ENCODE results near the gene SERPINA9.
A peak's percentile ranks its signal among the peaks of the same experiment; 100 is the strongest.
"Not testable (repeated sequence)": the region's sequence is repeated elsewhere in the genome, so short reads cannot be mapped to it uniquely, and the experiment has no call there.

The SERPINA9 gene

DNA sequence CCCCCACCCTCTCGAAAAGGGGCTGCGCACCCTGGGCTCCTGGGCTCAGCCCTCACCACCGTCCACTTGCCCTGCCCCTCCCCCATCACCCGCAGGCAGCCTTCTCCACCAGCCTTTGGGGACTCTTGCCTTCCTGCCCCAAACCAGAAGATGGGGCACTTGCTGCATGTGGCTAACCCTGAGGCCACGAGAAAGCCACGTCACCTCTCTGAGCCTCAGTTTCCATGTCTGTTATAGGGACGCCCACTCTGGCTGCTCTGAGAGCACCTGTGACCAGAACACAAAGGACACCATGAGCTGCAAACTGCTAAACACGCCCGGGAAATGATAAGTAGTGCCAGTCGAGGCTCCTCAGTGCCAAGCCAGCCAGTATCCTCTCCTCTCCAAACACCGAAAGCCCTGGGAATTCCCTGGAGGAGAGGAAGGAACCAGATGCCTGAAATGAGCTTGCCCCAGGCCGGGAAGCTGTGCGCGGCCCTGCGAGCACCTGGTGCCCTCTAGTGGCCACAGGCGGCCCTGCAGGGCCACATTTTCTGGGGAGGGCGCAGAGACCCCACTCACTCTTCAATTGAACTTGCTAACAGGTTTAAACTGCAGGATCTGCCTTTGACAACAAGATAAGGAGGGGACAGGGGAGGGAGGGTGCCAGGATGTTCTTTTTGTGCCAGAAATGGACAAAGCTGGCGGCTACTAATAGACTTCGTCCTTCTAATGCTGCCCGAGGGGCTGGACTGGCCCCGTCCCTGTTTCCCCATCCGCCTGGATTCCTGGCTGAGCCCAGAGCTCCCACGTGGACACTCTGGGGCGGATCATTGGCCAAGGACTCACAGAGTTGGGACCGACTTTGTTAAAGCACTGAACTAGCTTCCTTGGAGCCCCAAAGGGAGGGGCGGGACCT is 10.2 kb upstream of the SERPINA9 start:
- peak; percentile 85 for DNase-seq

DNA sequence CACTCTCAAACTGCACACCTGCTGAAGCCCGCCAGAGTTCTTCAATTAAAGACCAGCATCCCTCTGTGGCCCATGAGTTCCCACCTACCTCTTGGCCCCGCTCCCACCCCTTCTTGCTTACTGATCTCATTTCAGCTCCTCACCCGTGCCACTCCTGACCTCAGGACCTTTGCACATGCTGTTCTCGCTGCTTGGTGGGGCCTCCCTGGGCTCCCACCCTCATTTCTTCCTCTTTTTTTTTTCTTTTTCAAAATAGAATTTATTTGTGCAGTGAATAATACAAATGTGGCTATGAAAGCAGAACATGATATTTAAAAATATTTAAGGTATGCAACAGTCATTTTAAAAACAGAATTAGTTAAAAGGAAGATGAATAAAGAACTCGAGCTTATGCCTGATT is 8.5 kb upstream of the SERPINA9 start:
- no peak for DNase-seq

DNA sequence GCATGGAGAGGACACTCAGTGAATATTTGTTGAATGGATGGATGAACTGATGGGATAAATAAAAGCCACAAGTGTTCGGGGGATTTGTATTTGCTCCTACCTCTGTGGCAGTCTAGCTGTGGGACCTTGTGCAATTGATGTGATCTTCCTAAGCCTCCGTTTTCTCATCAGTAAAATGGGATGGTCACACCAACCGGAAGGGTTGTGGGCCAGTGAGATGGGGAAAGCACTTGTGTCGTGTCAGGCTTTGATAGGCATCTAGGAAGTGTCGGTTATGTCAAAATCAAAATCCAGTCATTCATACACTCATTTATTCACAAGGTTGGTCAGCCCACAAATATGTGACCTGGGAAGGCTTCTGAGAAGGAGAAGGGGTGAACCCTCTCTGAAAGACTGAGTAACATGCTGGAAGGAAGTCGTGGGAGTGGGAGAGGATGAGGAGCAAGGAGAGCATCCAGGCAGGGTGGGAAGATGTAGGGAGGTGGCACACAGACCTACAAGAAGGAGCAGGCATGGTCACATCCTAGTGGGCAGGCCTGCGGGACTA is 7.8 kb upstream of the SERPINA9 start:
- no peak for DNase-seq

DNA sequence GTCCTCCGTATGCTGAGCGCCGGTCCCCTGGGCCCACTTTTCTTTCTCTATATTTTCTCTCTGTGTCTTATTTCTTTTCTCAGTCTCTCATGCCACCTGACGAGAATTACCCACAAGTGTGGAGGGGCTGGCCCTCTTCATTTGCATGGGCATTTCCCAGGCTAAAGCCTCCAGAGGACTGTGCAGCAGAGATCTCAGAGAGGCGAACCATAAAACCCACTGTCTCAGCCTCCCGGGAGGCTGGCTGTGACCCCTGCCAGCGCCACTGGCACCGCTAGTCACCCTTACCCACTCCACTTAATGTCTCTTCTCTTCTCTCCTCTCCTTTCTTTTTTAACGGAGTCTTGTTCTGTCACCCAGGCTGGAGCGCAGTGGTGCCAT is 7.1 kb upstream of the SERPINA9 start:
- DNase-seq = no peak

DNA sequence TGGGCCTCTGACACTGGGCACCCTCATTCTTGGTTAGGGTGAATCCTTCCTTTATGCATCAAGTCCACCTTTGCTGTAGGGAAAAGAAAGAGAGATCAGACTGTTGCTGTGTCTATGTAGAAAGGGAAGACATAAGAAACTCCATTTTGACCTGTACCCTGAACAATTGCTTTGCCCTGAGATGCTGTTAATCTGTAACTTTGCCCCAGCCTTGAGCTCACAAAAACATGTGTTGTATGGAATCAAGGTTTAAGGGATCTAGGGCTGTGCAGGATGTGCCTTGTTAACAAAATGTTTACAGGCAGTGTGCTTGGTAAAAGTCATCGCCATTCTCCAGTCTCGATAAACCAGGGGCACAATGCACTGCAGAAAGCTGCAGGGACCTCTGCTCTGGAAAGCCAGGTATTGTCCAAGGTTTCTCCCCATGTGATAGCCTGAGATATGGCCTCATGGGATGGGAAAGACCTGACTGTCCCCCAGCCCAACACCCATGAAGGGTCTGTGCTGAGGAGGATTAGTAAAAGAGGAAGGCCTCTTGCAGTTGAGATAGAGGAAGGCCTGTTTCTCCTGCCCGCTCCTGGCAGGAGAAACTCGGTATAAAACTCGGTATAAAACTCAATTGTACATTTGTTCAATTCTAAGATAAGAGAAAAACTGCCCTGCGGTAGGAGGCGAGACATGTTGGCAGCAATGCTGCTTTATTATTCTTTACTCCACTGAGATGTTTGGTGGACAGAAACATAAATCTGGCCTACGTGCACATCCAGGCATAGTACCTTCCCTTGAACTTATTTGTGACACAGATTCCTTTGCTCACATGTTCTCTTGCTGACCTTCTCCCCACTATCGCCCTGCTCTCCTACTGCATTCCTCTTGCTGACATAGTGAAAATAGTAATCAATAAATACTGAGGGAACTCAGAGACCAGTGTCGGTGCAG is 6.4 kb upstream of the SERPINA9 start:
- DNase-seq = not testable (repeated sequence)

DNA sequence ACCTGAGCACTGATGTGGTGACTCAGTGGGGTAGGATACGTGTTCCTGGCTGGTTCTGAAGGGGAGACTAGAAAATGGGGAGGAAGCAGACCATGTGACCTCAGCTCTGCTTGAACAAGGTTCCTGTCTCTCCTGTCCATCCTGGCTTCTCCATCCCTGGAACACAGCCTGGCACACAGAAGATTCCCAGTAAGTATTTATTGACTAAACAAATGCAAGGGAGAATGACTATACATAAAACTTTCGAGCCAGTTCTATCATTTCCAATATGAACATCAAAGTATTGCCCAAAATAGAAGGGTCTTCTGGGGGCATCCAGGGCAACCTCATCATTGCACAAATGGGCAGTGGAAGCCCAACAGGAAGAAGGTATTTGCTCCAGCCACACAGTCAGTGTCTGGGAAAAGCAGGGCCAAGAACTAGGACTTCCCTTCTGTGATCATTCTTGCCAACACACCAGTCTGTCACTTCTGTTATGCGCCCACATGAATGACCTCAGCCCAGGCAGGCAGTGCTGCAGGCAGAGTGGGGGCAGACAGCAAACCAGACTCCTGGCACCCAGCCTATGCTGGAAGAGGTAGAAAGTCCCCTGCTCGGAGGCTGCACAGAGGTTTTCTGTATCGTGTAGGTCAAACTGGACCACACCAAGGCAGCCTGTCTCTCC is 5.6 kb upstream of the SERPINA9 start:
- no peak for DNase-seq

DNA sequence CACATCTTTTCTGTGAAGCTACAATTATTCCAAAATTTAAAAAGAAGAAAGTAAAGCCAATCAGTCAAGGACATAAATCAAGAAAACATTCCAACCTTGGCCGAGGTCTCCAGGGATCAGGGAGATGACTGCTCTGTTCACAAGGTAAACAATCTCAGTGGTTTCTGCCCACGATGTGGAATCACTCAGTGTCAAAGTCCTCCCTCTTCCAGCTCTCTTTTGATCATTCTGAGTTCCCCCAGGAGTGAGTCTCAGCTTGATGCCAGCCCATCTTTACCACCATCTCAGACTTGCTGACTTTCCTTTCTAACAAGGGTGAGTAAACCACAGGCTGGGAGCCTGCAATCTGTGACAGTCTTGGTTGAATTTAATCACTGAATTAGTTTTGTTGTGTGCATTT is 4.8 kb upstream of the SERPINA9 start:
- no peak for DNase-seq

DNA sequence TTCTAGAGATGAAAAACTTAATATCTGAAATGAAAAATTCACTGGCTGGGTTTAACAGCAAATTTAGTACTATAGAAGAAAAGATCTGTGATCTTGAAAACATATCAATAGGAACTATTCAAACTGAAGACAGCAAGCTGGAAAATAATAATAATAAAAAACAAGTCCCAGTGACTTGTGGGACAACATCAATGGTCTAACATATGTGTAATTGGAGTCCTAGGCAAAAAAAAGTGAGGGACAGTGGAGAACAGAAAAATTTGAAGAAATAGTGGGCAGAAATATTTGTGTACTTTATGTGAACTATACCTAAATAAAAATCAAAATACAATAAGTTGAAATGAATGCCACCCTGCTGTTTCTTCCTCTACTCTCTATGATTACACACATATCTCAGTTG is 2.4 kb upstream of the SERPINA9 start:
- no peak for DNase-seq

DNA sequence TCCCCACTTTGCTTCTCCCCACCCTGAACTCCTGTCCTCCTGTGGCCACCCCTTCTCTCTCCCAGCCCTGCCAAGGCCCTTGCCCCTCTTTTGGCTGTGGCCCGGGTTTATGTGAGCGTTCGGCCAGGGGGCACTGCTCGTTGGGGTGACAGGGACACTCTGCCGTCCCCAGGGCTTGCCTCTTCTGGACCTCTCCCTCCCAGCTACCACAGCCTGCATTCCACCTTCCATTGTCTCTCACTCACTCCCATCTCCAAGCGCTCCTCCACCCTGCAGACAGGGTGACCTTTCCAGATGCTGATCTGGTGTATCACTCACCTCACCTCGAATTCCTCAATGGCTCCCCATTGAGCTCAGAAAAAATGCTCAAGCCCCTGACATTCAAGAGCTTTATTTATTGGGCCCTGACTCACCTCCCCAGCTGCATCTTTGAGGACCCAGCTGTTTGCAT is 1.4 kb downstream of the SERPINA9 start:
- peak; percentile 8 for DNase-seq

DNA sequence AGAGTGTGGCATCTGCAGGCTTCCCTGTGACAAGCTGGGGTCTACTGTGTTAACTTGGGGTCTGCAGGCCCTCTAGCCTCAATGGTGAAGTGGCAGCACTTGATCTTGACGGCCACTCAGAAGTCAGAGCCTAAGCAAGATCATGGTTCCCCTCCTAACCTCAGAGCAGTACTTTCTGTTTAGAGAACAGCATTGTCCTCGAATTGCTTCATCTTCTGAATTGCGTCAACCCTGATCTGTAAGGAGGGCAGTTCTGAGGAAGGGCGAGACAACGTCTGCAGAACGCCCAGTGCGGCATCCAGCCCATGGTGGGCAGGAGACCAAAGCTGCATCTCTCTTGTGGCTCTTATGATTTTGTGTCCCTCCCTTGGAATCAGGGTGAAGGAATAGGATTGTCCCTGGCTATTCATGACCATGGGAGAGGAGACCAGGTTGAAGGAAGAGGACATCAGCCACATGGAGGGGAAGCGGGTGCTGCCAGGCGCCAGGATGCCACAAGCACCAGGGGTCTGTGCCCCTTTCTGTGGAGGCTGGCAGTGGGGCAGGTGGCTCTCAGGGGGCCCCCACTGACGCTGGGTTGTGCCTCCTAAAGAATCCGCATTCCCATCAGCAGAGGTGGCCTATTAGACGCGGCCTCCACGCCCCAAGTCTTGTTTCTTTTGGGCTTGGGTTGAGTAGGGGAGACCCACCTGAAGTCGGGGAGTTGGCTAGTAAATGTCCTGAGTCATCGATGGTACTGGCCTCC is 2.2 kb downstream of the SERPINA9 start:
- peak; percentile 28 for DNase-seq

DNA sequence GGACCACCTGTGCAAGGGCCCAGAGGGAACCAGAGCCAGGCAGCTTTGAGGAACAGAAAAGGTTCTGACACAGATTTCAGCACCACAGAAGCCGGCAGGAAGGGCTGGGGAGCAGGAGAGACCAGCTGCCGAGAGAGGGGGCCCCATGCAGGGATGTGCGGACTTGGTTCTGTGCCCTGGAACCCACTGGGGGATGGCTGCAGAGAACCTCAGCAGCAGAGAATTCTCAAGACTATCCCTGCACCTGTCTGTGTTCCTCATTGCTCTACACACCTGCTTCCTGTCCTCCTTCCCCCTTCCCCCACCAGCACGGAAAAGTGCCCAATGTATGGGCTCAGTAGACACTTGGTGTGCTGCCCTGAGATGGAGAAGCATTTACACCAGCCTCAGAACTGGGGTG is 3.2 kb downstream of the SERPINA9 start:
- DNase-seq = peak; percentile 12

DNA sequence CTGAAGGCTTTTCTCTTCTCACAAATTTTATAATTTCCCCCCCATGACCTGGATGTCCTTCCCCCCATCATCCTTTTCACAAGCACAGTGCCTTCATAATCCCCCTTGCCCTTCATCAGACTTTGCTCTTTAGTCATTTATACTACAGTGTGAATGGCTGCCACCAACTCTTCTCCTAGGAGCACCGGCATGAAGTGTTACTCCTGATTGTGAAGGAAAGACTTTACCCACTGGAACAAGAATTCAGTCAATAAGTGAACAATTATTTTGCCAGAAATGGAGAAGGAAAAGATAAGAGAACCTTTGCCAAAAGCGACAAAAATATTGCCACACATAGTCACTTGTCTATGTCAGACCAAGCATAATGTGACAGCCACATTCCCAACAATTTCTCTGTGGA is 5.0 kb downstream of the SERPINA9 start:
- DNase-seq = no peak

DNA sequence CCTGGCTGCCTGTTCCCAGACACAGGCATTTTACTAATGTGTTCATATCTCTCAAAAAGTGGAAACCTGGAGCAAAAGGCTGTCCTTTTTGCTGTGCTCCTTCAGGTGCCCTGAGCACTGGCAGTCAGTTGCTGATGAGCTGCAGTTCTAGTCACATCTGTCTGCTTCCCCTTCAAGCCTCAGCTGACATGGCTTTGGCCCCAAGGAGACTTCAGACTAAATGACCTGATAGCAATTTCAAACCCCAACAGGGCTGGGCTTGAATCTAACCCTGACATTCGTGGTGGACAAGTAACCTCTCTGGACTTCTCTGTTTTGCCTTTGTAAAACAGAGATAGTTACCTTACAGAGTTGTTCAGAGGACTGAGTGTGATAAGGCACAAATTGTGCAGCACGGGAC is 5.7 kb downstream of the SERPINA9 start:
- DNase-seq = peak; percentile 10

DNA sequence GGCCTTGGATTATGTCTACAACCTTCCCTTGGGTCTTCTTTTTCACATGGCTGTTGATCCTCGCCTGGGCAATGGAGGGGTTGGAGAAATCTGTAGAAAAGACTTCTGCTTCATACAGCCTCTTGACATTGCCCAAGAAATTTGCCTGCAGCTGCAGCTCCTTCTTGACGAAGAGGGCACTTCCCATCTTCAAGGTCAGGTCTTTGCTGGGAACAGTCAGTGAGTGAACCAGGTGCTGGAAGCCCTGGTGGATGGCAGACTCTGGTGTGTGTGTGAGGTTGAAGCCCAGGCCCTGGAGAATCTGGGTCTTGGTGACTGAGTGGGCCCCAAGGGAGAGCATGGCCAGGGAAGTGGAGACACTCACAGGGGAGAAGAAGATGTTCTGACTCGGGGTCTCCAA is 6.7 kb downstream of the SERPINA9 start:
- peak; percentile 12 for DNase-seq

DNA sequence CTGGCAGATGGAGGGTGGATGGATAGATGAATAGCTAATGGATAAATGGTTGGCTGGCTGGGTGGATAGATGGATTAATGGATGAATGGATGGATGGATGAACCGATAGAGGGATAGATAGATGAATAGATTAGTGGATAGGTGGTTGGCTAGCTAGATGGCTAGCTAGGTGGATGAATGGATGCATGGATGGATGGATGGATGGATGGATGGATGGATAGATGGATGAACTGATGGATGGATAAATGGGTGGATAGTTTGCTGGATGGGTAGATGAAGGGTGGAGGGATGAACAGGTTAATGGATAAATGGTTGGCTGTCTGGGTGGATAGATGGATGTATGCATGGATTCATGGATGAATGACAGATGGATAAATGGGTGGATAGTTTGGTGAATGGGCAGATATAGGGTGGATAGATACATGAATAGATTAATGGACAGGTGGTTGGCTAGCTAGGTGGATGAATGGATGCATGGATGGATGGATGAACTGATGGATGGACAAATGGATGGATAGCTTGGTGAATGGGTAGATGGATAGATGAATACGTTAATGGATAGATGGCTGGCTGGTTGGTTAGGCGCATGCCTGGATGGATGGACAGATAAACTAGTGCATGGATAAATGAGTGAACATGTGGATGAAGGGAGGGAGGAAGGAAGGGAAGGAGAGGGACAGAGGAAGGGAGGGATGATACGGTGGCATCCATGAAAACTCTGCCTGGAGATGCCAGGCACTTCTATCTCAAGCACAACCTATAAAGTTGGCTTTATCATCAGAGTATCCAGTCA is 8.1 kb downstream of the SERPINA9 start:
- peak; percentile 1 for DNase-seq

DNA sequence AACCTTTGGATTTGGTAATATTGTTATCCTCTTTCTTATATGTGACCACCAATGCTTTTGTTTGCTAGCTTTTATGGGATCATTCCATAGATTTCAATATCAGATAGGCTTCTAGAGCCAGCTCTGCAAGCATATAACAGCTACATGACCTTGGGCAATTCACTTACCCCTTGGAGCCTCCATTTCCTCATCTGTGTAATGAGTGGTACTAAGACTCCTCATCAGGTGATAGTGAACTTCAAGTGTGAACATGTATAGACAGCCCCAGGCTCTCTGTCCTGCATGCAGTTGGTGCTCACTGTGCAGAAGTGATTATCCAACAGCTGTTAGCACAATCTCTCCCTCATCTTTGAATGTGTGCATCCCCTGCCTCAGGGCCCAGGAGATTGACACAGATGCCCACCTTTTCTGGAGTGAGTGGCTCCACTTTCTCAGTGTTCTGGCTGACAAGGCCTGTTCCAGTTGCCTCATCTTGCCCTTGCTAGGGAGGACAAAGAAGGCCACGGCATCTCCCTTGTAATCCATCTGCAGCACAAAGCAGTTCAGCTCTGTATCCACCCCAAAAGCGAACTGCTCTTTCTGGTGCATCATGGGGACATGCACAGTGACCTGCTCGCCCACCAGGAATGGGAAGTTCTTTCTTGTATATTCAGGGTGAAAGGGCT is 9.2 kb downstream of the SERPINA9 start:
- DNase-seq = peak; percentile 13

DNA sequence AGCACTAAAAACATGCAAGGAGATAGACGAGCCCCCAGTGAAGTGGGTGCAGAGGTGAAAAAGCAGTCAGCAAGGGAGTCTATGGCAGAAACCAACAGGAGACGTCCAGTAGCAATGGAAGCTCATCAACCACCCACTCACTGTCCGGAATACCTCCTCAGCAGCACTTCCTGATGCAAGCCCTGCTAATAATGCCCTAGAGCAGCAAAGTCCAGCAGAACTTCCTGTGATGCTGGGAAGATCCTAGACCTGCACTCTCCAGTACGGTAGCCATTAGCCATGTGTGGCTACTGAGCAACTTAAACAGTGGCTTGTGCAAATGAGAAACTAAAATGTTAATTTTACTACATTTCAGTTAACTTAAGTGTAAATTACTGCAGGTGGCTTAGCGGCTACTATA is 11.0 kb downstream of the SERPINA9 start:
- DNase-seq = no peak

DNA sequence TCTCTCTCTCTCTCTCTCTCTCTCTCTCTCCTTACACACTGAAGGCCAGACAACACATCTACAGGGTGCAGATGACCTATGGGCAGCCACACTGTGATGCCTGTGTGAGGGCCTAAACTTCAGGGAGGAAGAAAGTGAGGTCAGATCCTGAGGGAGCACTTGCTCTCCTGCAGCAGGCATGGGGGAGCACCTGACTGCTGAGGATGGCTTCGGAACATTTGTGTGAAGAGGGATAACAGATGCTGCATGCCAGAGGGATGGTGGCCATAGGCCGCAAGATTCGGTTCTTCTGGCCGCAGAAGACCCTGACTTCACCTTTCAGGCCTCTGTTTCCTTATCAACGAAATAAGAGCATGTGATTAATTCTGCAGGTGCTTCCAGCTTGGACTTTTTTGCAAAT is 11.7 kb downstream of the SERPINA9 start:
- DNase-seq = no peak

DNA sequence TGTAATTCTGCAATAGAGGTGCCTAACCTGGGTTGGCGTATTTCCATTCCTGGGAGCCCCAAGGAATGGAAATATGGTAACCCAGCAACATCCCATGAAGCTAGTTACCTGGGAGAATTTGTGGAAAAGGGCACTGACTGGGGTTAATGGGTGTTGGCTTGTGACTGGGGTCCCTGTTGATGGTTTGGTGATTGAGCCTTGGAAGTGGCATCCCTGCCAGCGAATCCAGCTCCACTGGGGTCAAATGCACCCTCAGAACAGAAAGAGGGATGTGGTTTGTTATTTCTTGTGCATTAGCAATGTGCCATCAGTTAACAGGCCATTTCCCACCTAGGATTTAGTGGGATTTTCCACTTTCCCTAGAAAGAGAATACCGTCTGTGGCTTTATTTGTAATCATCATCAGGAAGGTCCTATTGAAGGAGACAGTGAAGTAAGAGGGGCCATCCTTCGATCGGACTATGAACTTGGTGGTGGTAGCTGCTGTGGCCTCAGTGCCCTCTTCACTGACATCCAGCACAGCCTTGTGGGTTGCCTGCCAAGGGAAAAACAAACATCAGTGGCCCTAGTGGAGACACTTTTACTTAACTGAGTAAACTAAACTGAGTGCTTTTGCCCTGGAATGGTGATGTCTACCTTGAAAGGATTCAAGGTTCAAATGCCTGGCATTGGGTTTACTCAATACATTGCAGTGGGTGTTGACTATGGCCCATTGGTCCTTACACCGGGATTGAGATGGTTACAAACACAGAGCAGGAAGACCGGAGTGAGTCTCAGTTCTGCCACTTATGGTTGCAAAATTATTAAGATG is 13.0 kb downstream of the SERPINA9 start:
- DNase-seq = no peak

DNA sequence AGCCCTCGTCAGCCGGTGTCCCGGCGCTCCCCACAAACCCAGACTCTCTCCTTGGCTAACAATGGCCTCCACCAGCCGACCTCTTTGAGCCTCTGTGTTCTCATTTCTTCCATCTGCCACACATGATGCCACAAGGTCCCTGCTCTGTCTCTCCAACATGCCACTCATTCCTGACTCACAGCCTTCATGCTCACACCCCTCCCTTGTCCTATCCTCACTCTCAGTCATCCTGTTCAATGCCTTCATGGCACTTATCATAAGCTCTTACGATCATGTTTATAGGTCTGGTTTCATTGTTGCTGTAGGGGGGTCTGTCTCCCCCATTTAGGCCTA is 13.8 kb downstream of the SERPINA9 start:
- no peak for DNase-seq

All from activated CD8-positive, alpha-beta memory T cell treated with anti-CD3 and anti-CD28 coated beads, Interleukin-2, amount 50 U/mL, for 48 hours (primary cell).